AML-193 (cell line): Measurements from ENCODE around the gene SEMG2.

Source experiments
- DNase-seq, 2 experiments: peaks; one replicate each; lab custom pipeline; 2025; lab: John Stamatoyannopoulos, UW

The SEMG2 gene

GRCh38 chr20:45221076-45221475, at the start of gene SEMG2:
SEMG2 (plus strand) TSS chr20:45221373; CDS start chr20:45221390, 17 bp downstream.
- DNase-seq: no peak

GRCh38 chr20:45173522-45173921, 47.7 kb upstream of the SEMG2 start:
- no peak for DNase-seq

- DNase-seq: no peak
Observed at GRCh38 chr20:45174434-45175364, 46.5 kb upstream of the SEMG2 start, which contains the start of gene PI3. PI3 (plus strand) TSS chr20:45174902; CDS start chr20:45174923, 21 bp downstream.

- DNase-seq: no peak
Observed at GRCh38 chr20:45176526-45177267, 44.5 kb upstream of the SEMG2 start.

- no peak for DNase-seq
Observed at GRCh38 chr20:45179166-45179565, 42.0 kb upstream of the SEMG2 start.

GRCh38 chr20:45181639-45182038, 39.5 kb upstream of the SEMG2 start:
- DNase-seq: no peak

GRCh38 chr20:45183084-45183483, 38.1 kb upstream of the SEMG2 start:
- DNase-seq: no peak

GRCh38 chr20:45187693-45188092, 33.5 kb upstream of the SEMG2 start:
- no peak for DNase-seq

GRCh38 chr20:45189067-45189609, 32.0 kb upstream of the SEMG2 start:
- no peak for DNase-seq

GRCh38 chr20:45189861-45190260, 31.3 kb upstream of the SEMG2 start:
- DNase-seq: no peak

- no peak for DNase-seq
Observed at GRCh38 chr20:45191926-45192325, 29.2 kb upstream of the SEMG2 start.

GRCh38 chr20:45193331-45193730, 27.8 kb upstream of the SEMG2 start:
- no peak for DNase-seq

GRCh38 chr20:45206725-45207124, 14.4 kb upstream of the SEMG2 start, which contains the start of gene SEMG1:
SEMG1 (plus strand) TSS chr20:45207033; CDS start chr20:45207054, 21 bp downstream.
- no peak for DNase-seq

GRCh38 chr20:45209924-45210323, 11.2 kb upstream of the SEMG2 start:
- no peak for DNase-seq

- no peak for DNase-seq
Observed at GRCh38 chr20:45211569-45212474, 9.4 kb upstream of the SEMG2 start.

- no peak for DNase-seq
Observed at GRCh38 chr20:45212836-45213235, 8.3 kb upstream of the SEMG2 start.

GRCh38 chr20:45218124-45218523, 3.0 kb upstream of the SEMG2 start:
- DNase-seq: no peak

GRCh38 chr20:45218636-45219035, 2.5 kb upstream of the SEMG2 start:
- no peak for DNase-seq

- DNase-seq: no peak
Observed at GRCh38 chr20:45223136-45223535, 2.0 kb downstream of the SEMG2 start.

GRCh38 chr20:45226287-45226686, 5.1 kb downstream of the SEMG2 start:
- DNase-seq: no peak

- DNase-seq: peak; percentile 71 to 73
Observed at GRCh38 chr20:45229264-45230056, 8.3 kb downstream of the SEMG2 start.
